A549 (cell line): ENCODE measurements around the gene KRTAP5-5. TPM values are rescaled to one million over a fixed set of nuclear protein-coding genes. Genes with fewer than 3 reads are reported as not detected.

Experiments
- ATAC-seq, 2 experiments: fragments of 200-7000 bp in 1 of 2; fragments of >200 bp in 1 of 2; cut with Nextera tagmentation in 1 of 2; cut with Tn5 transposase in 1 of 2; 3 replicates each; pipeline versions ENCODE4 v1.8.0 to v1.9.1; 2018 to 2020; ENCODE audit warnings: mild to moderate bottlenecking in 1 of 2, moderate library complexity in 1 of 2
- CTCF ChIA-PET: fragments of 300-600 bp; sonication (Branson Sonifier 250); formaldehyde crosslinking; extraction: SDS; loops from one replicate; lab custom pipeline; 2021; ENCODE audit warnings: antibody characterized with exemption, inconsistent platforms; lab: Yijun Ruan, JAX
- POLR2A ChIA-PET: fragments of 350-600 bp; formaldehyde crosslinking; extraction: SDS; loops from one replicate; lab custom pipeline; 2021; ENCODE audit warnings: antibody characterized with exemption, inconsistent platforms; lab: Yijun Ruan, JAX
- DNase-seq, 2 experiments: peaks; one replicate each; pipeline versions ENCODE4 v3.0.0 to v3.0.0-alpha.2; 2011 to 2016; ENCODE audit warnings: low read depth in 1 of 2, low spot score in 1 of 2
- FAIRE-seq: peaks from 2 replicates; lab custom pipeline; 2011; peaks lifted over from hg19 to GRCh38; lab: Jason Lieb, UNC
- H3K27ac ChIP-seq, 2 experiments: fragments of >200 bp; sonication (Bioruptor Twin); formaldehyde crosslinking; 3 replicates each; pipeline ENCODE4 v1.5.1; 2016 to 2017
- H3K4me1 ChIP-seq: fragments of >200 bp; sonication (Bioruptor Twin); formaldehyde crosslinking; 3 replicates; pipeline ENCODE4 v1.6.1; 2016
- H3K4me2 ChIP-seq: fragments of >200 bp; sonication (Bioruptor Twin); formaldehyde crosslinking; 3 replicates; pipeline ENCODE4 v1.6.1; 2016
- H3K4me3 ChIP-seq: fragments of >200 bp; sonication (Bioruptor Twin); formaldehyde crosslinking; 3 replicates; pipeline ENCODE4 v1.5.1; 2016
- H3K9me3 ChIP-seq: fragments of >200 bp; sonication (Bioruptor Twin); formaldehyde crosslinking; 3 replicates; pipeline ENCODE4 v1.6.1; 2016
- BCL3 ChIP-seq: fragments of >200 bp; sonication (Bioruptor Twin); formaldehyde crosslinking; IDR thresholded peaks from 3 replicates; pipeline ENCODE4 v1.6.1; 2016
- CBX2 ChIP-seq: fragments of 200-600 bp; sonication (generic); IDR thresholded peaks from 2 replicates; pipeline ENCODE4 v1.6.1; 2016; ENCODE audit warnings: low read depth, mild to moderate bottlenecking, borderline replicate concordance
- CBX8 ChIP-seq: fragments of 200-600 bp; sonication (generic); IDR thresholded peaks from 2 replicates; pipeline ENCODE4 v1.6.1; 2016
- CHD4 ChIP-seq: fragments of 200-600 bp; sonication (generic); IDR thresholded peaks from 2 replicates; pipeline ENCODE4 v1.6.1; 2016; ENCODE audit warnings: antibody characterized with exemption, mild to moderate bottlenecking, borderline replicate concordance
- EHF ChIP-seq: fragments of 250-450 bp; sonication (Bioruptor Pico); IDR thresholded peaks from 2 replicates; pipeline ENCODE4 v1.5.0; 2020; ENCODE audit warnings: mild to moderate bottlenecking
- ELK1 ChIP-seq: fragments of 150-350 bp; IDR thresholded peaks from 2 replicates; pipeline ENCODE4 v1.6.1; 2014; ENCODE audit warnings: low read depth, mild to moderate bottlenecking, low read length
- ESRRA ChIP-seq: fragments of 150-350 bp; IDR thresholded peaks from 2 replicates; pipeline ENCODE4 v1.6.1; 2014; ENCODE audit warnings: mild to moderate bottlenecking, low read length, borderline replicate concordance
- HES2 ChIP-seq: fragments of >200 bp; sonication (Bioruptor Twin); formaldehyde crosslinking; IDR thresholded peaks from 2 replicates; pipeline ENCODE4 v1.6.1; 2016
- HEYL ChIP-seq: fragments of 250-450 bp; sonication (Bioruptor Pico); IDR thresholded peaks from 2 replicates; pipeline ENCODE4 v1.8.0; 2021; ENCODE audit warnings: mild to moderate bottlenecking, moderate library complexity
- HOXB13 ChIP-seq: fragments of 250-450 bp; sonication (Bioruptor Pico); IDR thresholded peaks from 2 replicates; pipeline ENCODE4 v1.5.0; 2020; ENCODE audit warnings: low read depth, mild to moderate bottlenecking, moderate library complexity
- JUN ChIP-seq, 2 experiments: fragments of >200 bp; sonication (Bioruptor Twin); formaldehyde crosslinking; IDR thresholded peaks; 2 replicates in 1 of 2; 3 replicates in 1 of 2; pipeline ENCODE4 v1.6.1; 2016 to 2017
- JUNB ChIP-seq: fragments of >200 bp; sonication (Bioruptor Twin); formaldehyde crosslinking; IDR thresholded peaks from 2 replicates; pipeline ENCODE4 v1.6.1; 2016
- MAFK ChIP-seq: fragments of 450-650 bp; IDR thresholded peaks from 2 replicates; pipeline ENCODE4 v1.6.1; 2014; ENCODE audit not compliant: partially characterized antibody
- MAX ChIP-seq: IDR thresholded peaks from 2 replicates; pipeline ENCODE4 v1.6.1; 2012
- MYC ChIP-seq: IDR thresholded peaks from 2 replicates; pipeline ENCODE4 v1.6.1; 2012; ENCODE audit warnings: mild to moderate bottlenecking, inconsistent platforms, low read length, improper control_type of control experiment, borderline replicate concordance
- NPAS2 ChIP-seq: fragments of 250-450 bp; sonication (Bioruptor Pico); IDR thresholded peaks from 2 replicates; pipeline ENCODE4 v1.8.0; 2022; ENCODE audit warnings: mild to moderate bottlenecking, moderate library complexity, borderline replicate concordance
- PBX3 ChIP-seq: IDR thresholded peaks from 2 replicates; pipeline ENCODE4 v1.6.1; 2012
- PHF8 ChIP-seq: fragments of 200-600 bp; sonication (generic); IDR thresholded peaks from 2 replicates; pipeline ENCODE4 v1.6.1; 2016; ENCODE audit warnings: low read depth, mild to moderate bottlenecking, antibody characterized with exemption, moderate library complexity, borderline replicate concordance
- POLR2A ChIP-seq: IDR thresholded peaks from 2 replicates; pipeline ENCODE4 v1.6.1; 2012; ENCODE audit warnings: mild to moderate bottlenecking, low read length
- RAD21 ChIP-seq, 2 experiments: fragments of >200 bp in 1 of 2; sonication (Bioruptor Twin) in 1 of 2; formaldehyde crosslinking in 1 of 2; IDR thresholded peaks in 1 of 2; conservative IDR thresholded peaks in 1 of 2; 2 replicates in 1 of 2; 3 replicates in 1 of 2; pipeline ENCODE4 v1.6.1; 2012 to 2018; ENCODE audit warnings: inconsistent platforms in 1 of 2
- RARB ChIP-seq: fragments of 250-450 bp; sonication (Bioruptor Pico); IDR thresholded peaks from 2 replicates; pipeline ENCODE4 v1.8.0; 2021; ENCODE audit warnings: mild to moderate bottlenecking, moderate library complexity
- RCOR1 ChIP-seq: fragments of 150-350 bp; IDR thresholded peaks from 2 replicates; pipeline ENCODE4 v1.6.1; 2014; ENCODE audit warnings: antibody characterized with exemption, low read length, low read depth
- REST ChIP-seq: fragments of 200-600 bp; sonication (generic); IDR thresholded peaks from 2 replicates; pipeline ENCODE4 v1.6.1; 2016; ENCODE audit warnings: antibody characterized with exemption, mild to moderate bottlenecking, moderate library complexity
- TFCP2L1 ChIP-seq: fragments of 250-450 bp; sonication (Bioruptor Pico); IDR thresholded peaks from 2 replicates; pipeline ENCODE4 v1.5.0; 2021; ENCODE audit warnings: mild to moderate bottlenecking
- TP53 ChIP-seq: fragments of 250-450 bp; sonication (Bioruptor Pico); IDR thresholded peaks from 2 replicates; pipeline ENCODE4 v1.5.0; 2021; ENCODE audit warnings: mild to moderate bottlenecking, moderate library complexity
- ZC3H11A ChIP-seq: fragments of 450-650 bp; IDR thresholded peaks from 2 replicates; pipeline ENCODE4 v1.6.1; 2014; ENCODE audit warnings: antibody characterized with exemption, mild to moderate bottlenecking
- WGBS: methylation state at CpG from one replicate; pipeline ENCODE4 v1.1.6; 2017; ENCODE audit errors: missing lambda C conversion rate; 5-methylcytosine and 5-hydroxymethylcytosine counted together
- polyA plus RNA-seq, 4 experiments: library from polyadenylated mRNA; depleted of rRNA in 3 of 4; stranded (reverse); fragments of >200 nt; fragmentation: RNase III in 1 of 4; extraction: RNeasy Plus Mini Kit Qiagen cat#74134 plus additional on column Dnase treatment in 1 of 4; gene quantifications; 2 replicates in 3 of 4; 3 replicates in 1 of 4; pipeline ENCODE4 v1.2.3, GENCODE V29; 2011 to 2017

Gene KRTAP5-5
- polyA plus RNA-seq, 2 of the 4 experiments (the other 2 are of a cell fraction), result not detected

- no peak for TF ChIP-seq ZC3H11A
Measured at GRCh38 chr11:1640076-1640946, 10.7 kb downstream of the KRTAP5-5 start (continued).

- Histone ChIP-seq H3K4me2 (no peak overlapping the region), H3K27ac (no peak overlapping the region), H3K4me1 (no peaks in the 10 kb centered on the region), H3K9me3 (no peaks in the 10 kb centered on the region), H3K4me3 (no peak overlapping the region)
- POLR2A ChIA-PET, result no interaction called here
- no peak for FAIRE-seq
- WGBS, result 50% methylated on average over 7 of the region's 15 CpGs
- TF ChIP-seq MYC (no peak), TP53 (no peak), TFCP2L1 (no peak), ZC3H11A (no peak), HOXB13 (no peak), RAD21 (conservative IDR thresholded peaks at IDR 0.05 in 1 of 2, IDR thresholded peaks at IDR 0.05 in 1 of 2) (no peak), MAFK (no peak), PHF8 (no peak), JUN (IDR thresholded peaks at IDR 0.05) (no peak), BCL3 (no peak), CBX8 (no peak), HES2 (no peak), ELK1 (no peak)
- ATAC-seq, result no peak
- CTCF ChIA-PET, result interaction anchor here (0.9 to 6.3 kb wide), 18 partner anchors 9 to 516 kb away, joined by 3 to 57 read pairs (median 7); partner anchors contain the start of genes KRTAP5-5 and SYT8
- no peak for DNase-seq
Measured at GRCh38 chr11:1641096-1641495, 11.5 kb downstream of the KRTAP5-5 start.

- Histone ChIP-seq H3K4me2 (no peak overlapping the region), H3K4me1 (no peaks in the 10 kb centered on the region), H3K4me3 (no peak overlapping the region), H3K9me3 (no peaks in the 10 kb centered on the region), H3K27ac (no peak overlapping the region)
- DNase-seq (no peak), ATAC-seq (no peak), FAIRE-seq (no peak)
- 31% methylated on average over 13 of the region's 29 CpGs for WGBS
- CTCF ChIA-PET, result interaction anchor here (1.1 to 6.3 kb wide), 9 partner anchors 8 to 514 kb away, joined by 3 to 54 read pairs (median 6); partner anchors contain the start of genes KRTAP5-5 and SYT8
- POLR2A ChIA-PET, result interaction anchor here (0.6 kb wide), 1 partner anchor 1351 kb away, joined by 13 read pairs; no protein-coding TSS in a partner anchor
- TF ChIP-seq RAD21 (conservative IDR thresholded peaks at IDR 0.05 in 1 of 2, IDR thresholded peaks at IDR 0.05 in 1 of 2), result no peak
- no peak for TF ChIP-seq EHF (CRISPR knock-in tag)
- no peak for TF ChIP-seq JUNB
- no peak for TF ChIP-seq MAX
- no peak for TF ChIP-seq HEYL (CRISPR knock-in tag)
- TF ChIP-seq NPAS2 (CRISPR knock-in tag), result no peak
- no peak for TF ChIP-seq POLR2A
- TF ChIP-seq RARB (CRISPR knock-in tag), result no peak
- TF ChIP-seq ESRRA, result no peak
- no peak for TF ChIP-seq PHF8
- no peak for TF ChIP-seq RCOR1
- TF ChIP-seq REST, result no peak
- TF ChIP-seq PBX3, result no peak
- no peak for TF ChIP-seq CHD4
- TF ChIP-seq MAFK, result no peak
- no peak for TF ChIP-seq CBX2
Measured at GRCh38 chr11:1642288-1643145, 12.9 kb downstream of the KRTAP5-5 start.
